ENCODE measurements around the gene DCDC2. TPM values are rescaled to one million over a fixed set of nuclear protein-coding genes. Genes with fewer than 3 reads are reported as not detected.

DCDC2 gene
- total RNA-seq, 1 experiment from 2014 or later = 5.6 TPM

DNA sequence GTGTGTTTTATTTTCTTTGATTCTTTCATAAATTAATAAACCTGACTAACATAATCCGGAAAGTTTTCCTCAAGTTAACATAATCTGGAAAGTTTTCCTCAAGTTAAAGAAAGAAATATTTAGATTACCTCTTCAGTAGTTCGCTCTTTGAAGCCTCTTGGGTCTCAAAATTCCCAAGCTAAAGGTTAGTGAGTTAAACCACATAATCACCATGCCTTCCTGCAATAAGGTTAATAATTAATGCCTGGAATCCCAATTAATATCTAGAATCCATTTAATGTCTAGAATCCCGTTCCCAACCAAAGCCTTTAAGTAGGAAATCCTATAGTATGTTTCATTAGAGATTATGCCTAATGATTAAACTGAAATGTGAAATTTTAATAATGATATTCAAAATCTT is 12.9 kb downstream of the DCDC2 start:
- POLR2A ChIA-PET (ENCODE audit: unreplicated experiment) = no interaction called here
- Histone ChIP-seq H3K27me3 (ENCODE audit: insufficient read depth, low read depth) (no peaks in the 10 kb centered on the region), H2AFZ (no peak overlapping the region), H3K79me2 (ENCODE audit: low read depth) (no peaks in the 10 kb centered on the region), H3F3A (ENCODE audit: insufficient read depth, low read depth) (no peaks in the 10 kb centered on the region), H3K9me2 (ENCODE audit: insufficient read depth) (no peaks in the 10 kb centered on the region), H4K20me1 (ENCODE audit: insufficient read depth) (no peaks in the 10 kb centered on the region), H3K4me3 (no peak overlapping the region), H3K4me2 (no peak overlapping the region), H3K36me3 (ENCODE audit: low read depth) (no peaks in the 10 kb centered on the region), H3K9me3 (ENCODE audit: insufficient read depth, low read depth) (no peaks in the 10 kb centered on the region), H3K27ac (no peak overlapping the region), H3K4me1 (replicated peaks; ENCODE audit: insufficient read depth) (peaks cover 12% of the 10 kb centered on the region; the same call in 1 of the 2 replicates)
- CTCF ChIA-PET = no interaction called here
- DNase-seq = no peak
- TF ChIP-seq, protein P1, sequence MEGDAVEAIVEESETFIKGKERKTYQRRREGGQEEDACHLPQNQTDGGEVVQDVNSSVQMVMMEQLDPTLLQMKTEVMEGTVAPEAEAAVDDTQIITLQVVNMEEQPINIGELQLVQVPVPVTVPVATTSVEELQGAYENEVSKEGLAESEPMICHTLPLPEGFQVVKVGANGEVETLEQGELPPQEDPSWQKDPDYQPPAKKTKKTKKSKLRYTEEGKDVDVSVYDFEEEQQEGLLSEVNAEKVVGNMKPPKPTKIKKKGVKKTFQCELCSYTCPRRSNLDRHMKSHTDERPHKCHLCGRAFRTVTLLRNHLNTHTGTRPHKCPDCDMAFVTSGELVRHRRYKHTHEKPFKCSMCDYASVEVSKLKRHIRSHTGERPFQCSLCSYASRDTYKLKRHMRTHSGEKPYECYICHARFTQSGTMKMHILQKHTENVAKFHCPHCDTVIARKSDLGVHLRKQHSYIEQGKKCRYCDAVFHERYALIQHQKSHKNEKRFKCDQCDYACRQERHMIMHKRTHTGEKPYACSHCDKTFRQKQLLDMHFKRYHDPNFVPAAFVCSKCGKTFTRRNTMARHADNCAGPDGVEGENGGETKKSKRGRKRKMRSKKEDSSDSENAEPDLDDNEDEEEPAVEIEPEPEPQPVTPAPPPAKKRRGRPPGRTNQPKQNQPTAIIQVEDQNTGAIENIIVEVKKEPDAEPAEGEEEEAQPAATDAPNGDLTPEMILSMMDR (conservative IDR thresholded peaks at IDR 0.05) = no peak
- TF ChIP-seq EZH2 (IDR thresholded peaks at IDR 0.05; ENCODE audit: low read depth) = no peak
- intact Hi-C loops (cut with micrococcal nuclease; ENCODE audit: unreplicated experiment) = no loop called here
- BruUV-seq (replicated peaks) = no TSS peak

DNA sequence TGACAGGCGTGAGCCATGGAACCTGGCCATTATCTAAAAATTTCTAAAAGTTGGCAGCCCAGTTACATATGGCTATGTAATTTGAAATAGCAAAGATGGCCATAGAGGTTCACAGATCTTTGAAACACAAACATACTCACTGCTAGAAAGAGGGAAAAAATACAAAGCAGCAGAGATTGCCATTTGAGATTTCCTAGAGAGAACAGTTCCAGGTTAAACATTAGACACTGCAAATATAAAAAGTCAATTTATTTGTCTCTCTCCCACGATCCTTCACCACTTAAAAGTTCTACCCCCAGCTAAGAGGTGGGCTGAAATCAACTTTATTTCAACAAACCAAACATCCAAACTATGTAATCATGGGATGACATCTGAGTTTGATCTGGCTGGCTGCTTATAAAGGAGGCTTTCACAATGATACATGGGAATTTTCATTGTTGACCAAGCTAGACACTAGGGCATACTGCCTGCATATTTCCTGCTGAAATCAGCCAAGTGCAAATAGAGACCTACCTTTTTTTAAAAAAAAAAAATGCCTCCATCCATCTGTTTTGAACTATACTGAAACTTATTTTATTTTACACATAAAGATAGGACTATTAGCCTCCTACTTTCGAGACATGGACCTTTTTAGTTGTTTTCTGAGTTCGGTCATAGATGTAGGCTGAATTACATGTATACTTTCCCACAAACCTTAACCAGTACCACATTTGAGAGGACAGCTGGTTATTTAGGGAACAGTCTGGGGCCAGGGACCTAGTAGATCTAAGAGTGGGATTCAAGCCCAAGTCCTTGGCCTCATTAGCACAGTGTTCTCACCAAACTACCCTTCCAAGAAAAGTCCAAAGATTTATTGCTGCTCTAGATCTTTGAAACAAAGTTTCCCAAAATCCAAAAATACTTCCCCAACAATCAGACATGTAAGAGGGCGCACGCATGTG is 16.6 kb downstream of the DCDC2 start:
- Histone ChIP-seq H3K79me2 (ENCODE audit: low read depth) (no peaks in the 10 kb centered on the region), H2AFZ (no peak overlapping the region), H3K9me3 (ENCODE audit: insufficient read depth, low read depth) (peaks cover 7% of the 10 kb centered on the region; the same call in 1 of the 2 replicates), H3K9me2 (ENCODE audit: insufficient read depth) (no peaks in the 10 kb centered on the region), H3K27me3 (ENCODE audit: insufficient read depth, low read depth) (no peaks in the 10 kb centered on the region), H3K4me2 (no peak overlapping the region), H3K36me3 (ENCODE audit: low read depth) (no peaks in the 10 kb centered on the region), H3K27ac (no peak overlapping the region), H3K4me1 (replicated peaks; ENCODE audit: insufficient read depth) (peaks cover 12% of the 10 kb centered on the region; the same call in 1 of the 2 replicates), H3K4me3 (no peak overlapping the region), H4K20me1 (ENCODE audit: insufficient read depth) (no peaks in the 10 kb centered on the region), H3F3A (ENCODE audit: insufficient read depth, low read depth) (no peaks in the 10 kb centered on the region)
- TF ChIP-seq, protein P1 (conservative IDR thresholded peaks at IDR 0.05) = no peak
- no peak for TF ChIP-seq EZH2 (IDR thresholded peaks at IDR 0.05; ENCODE audit: low read depth)
- ChIA-PET CTCF (no interaction called here), POLR2A (ENCODE audit: unreplicated experiment) (no interaction called here)
- BruUV-seq (replicated peaks) = no TSS peak
- intact Hi-C loops (cut with micrococcal nuclease; ENCODE audit: unreplicated experiment) = no loop called here
- peak in 1 of 2 experiments; percentile 82 for DNase-seq

DNA sequence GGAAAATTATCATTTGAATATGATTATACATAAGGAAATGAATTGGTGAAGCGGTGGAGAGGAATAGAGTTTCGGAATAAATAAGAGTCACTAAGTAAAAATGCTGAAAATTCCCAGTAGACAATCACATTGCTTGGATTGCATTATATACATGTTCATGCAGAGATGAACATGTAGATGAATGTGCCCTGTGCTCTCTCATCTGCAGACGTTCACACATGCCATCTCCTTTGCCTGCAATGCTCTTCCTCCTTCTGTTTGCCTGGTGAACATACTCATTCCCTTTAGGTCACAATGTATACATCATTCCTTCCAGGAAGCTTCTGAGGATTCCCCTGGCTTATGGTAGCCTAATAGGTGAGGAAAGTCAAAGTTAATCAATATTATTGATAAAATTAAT is 17.9 kb downstream of the DCDC2 start:
- H3K79me2 ChIP-seq (ENCODE audit: low read depth) = no peaks in the 10 kb centered on the region
- H2AFZ ChIP-seq = no peak overlapping the region
- no peak overlapping the region for H3K27ac ChIP-seq
- H3K4me3 ChIP-seq = no peak overlapping the region
- H3K27me3 ChIP-seq (ENCODE audit: insufficient read depth, low read depth) = no peaks in the 10 kb centered on the region
- peaks cover 12% of the 10 kb centered on the region; the same call in 1 of the 2 replicates for H3K4me1 ChIP-seq (replicated peaks; ENCODE audit: insufficient read depth)
- H3K9me3 ChIP-seq (ENCODE audit: insufficient read depth, low read depth) = peaks cover 7% of the 10 kb centered on the region; the same call in 1 of the 2 replicates
- CTCF ChIA-PET = no interaction called here
- no peaks in the 10 kb centered on the region for H3K9me2 ChIP-seq (ENCODE audit: insufficient read depth)
- POLR2A ChIA-PET (ENCODE audit: unreplicated experiment) = interaction anchor here (0.7 kb wide), 1 partner anchor 27 kb away, joined by 8 read pairs; no protein-coding TSS in a partner anchor
- no peaks in the 10 kb centered on the region for H3K36me3 ChIP-seq (ENCODE audit: low read depth)
- no peak overlapping the region for H3K4me2 ChIP-seq
- BruUV-seq (replicated peaks) = no TSS peak
- DNase-seq = no peak
- H3F3A ChIP-seq (ENCODE audit: insufficient read depth, low read depth) = no peaks in the 10 kb centered on the region
- H4K20me1 ChIP-seq (ENCODE audit: insufficient read depth) = no peaks in the 10 kb centered on the region
- TF ChIP-seq EZH2 (IDR thresholded peaks at IDR 0.05; ENCODE audit: low read depth) = no peak
- TF ChIP-seq, protein P1 (conservative IDR thresholded peaks at IDR 0.05) = no peak
- intact Hi-C loops (cut with micrococcal nuclease; ENCODE audit: unreplicated experiment) = no loop called here
